SK-N-DZ (cell line): Measurements from ENCODE around the gene BMP3.

ENCODE experiments used
- DNase-seq: peaks from one replicate; pipeline ENCODE4 v3.0.0-alpha.2; 2015; ENCODE audit warnings: low spot score

BMP3 gene

DNA sequence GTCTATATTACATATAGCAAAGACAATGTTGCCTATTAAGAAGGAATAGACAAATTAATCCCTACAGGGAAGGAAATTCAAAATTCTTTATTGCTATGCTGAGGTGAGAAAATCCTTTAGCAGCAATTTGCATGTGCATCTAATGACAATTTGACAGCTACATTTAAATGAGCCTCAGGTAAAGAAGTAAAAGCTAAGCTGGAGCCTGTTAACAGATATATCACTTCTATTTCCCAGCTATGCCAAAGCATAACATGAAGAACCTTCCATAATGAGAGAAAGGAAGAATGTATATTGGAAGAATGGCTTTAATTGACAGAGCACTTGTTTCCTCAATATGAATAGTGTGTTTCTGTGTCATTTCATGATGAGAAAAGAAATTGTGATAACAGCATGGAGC lies 71.6 kb downstream of the BMP3 start:
- no peak for DNase-seq

DNA sequence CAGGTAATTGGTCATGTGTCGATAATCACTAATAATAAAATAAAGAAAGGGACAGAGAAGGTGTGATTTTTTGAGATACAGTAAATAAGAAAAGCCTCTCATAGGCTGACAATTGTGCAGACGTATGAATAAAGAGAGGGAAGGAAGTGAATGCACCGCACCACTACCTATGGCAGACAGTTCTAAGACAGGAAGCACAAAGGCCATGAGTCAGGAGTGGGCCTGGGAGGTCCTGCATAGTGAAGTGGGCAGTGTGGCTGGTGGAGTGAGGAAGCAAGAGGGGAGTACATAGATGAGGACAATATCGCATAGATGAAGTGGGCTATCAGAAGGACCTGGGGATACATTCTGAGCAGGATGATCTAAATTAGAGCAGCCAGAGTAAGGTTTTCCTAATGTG lies 75.6 kb downstream of the BMP3 start:
- no peak for DNase-seq
